GM12801 (cell line): ENCODE measurements around the gene FHL2.

Source experiments
- TF ChIP-seq, protein P1 (sequence below): IDR thresholded peaks from one replicate; pipeline ENCODE4 v1.5.1; 2011; ENCODE audit warnings: control low read depth; ENCODE audit not compliant: insufficient read length; ENCODE audit errors: extremely low read depth

FHL2 gene

DNA sequence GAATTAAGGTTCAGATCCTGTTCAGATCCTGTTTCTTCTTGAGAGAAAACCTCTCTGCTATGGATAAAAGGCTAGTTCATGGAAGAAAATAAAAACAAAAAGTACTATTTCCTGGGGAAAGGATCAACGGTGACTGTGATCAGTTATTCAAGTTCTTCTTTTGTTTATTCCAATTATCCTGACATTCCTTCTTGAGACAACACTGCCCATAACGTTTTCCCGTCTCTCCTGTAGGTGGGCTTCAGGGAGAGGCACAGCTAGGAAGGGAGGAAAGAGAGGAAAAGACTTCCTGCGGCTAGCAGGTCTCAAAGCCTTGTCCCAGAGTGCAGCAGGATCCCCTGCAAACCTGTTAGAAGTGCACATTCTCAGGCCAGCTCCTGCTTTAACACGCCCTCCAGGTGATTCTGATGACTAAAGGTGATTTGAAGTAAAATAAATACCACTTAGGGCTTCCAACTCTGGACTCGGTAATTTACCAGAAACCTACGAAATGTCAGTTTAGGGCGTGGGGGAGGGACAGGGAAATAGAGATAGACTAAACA lies 4.5 kb upstream of the FHL2 start:
- TF ChIP-seq, protein P1, sequence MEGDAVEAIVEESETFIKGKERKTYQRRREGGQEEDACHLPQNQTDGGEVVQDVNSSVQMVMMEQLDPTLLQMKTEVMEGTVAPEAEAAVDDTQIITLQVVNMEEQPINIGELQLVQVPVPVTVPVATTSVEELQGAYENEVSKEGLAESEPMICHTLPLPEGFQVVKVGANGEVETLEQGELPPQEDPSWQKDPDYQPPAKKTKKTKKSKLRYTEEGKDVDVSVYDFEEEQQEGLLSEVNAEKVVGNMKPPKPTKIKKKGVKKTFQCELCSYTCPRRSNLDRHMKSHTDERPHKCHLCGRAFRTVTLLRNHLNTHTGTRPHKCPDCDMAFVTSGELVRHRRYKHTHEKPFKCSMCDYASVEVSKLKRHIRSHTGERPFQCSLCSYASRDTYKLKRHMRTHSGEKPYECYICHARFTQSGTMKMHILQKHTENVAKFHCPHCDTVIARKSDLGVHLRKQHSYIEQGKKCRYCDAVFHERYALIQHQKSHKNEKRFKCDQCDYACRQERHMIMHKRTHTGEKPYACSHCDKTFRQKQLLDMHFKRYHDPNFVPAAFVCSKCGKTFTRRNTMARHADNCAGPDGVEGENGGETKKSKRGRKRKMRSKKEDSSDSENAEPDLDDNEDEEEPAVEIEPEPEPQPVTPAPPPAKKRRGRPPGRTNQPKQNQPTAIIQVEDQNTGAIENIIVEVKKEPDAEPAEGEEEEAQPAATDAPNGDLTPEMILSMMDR: no peak

DNA sequence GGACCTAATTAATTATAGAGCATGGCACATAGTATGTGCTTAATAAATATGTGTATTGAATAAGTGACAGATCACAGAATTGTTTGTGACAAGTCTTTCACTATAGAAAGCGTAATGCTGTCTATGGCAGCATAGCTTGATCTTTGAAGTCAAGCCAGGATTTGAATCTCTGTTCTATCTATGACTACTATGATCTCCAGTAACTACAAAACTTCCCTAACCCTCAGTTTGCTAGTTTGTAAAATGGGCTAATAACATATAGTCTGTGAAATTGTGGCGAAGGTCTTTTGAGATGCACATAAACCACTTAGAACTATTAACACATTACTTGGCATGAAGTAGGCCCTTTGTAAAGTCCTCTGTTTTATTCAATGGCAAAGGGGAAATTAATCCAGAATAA lies 4.0 kb upstream of the FHL2 start:
- TF ChIP-seq, protein P1: no peak

DNA sequence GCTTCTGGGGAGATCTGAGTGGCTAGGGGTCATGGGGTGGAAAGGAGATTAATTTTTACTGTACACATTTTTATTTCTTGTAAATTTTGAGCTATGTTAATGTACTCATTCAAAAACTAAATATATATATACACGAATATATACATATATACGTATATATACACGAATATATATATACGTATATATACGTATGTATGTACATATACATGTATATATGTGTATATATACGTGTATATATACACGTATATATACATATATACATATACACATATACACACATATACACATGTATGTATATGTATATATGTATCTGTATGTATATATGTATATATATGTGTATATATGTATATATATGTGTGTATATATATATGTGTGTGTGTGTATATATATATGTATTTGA lies 3.0 kb upstream of the FHL2 start:
- TF ChIP-seq, protein P1: no peak

GRCh38 chr2:105400138-105400540 lies 1.3 kb upstream of the FHL2 start:
- TF ChIP-seq, protein P1: no peak

- TF ChIP-seq, protein P1: no peak
These were observed 483 bp upstream of the FHL2 start for GRCh38 chr2:105399207-105399861.

GRCh38 chr2:105397953-105398335 lies 907 bp downstream of the FHL2 start:
- TF ChIP-seq, protein P1: no peak

GRCh38 chr2:105397025-105397722 lies 1.7 kb downstream of the FHL2 start:
- TF ChIP-seq, protein P1: no peak
